ENCODE data around the gene SLC35B1. TPM values are rescaled to one million over a fixed set of nuclear protein-coding genes. Genes with fewer than 3 reads are reported as not detected.

The SLC35B1 gene
- total RNA-seq, 1 experiment from 2014 or later: 104 TPM

GRCh38 chr17:49752508-49752907 lies 44.7 kb upstream of the SLC35B1 start:
- POLR2A ChIA-PET (ENCODE audit: low non-redundant PET): interaction anchor here (0.7 kb wide), 1 partner anchor 37 kb away, joined by 4 read pairs; no protein-coding TSS in a partner anchor
- H3K27me3 ChIP-seq (replicated peaks; ENCODE audit: insufficient read depth, low read depth, low read length, poor library complexity): no peaks in the 10 kb centered on the region
- DNase-seq (ENCODE audit: low spot score): no peak
- CTCF ChIA-PET: no interaction called here
- BruUV-seq (replicated peaks): no TSS peak
- H3K4me3 ChIP-seq (ENCODE audit: low read depth, low read length, poor library complexity, severe bottlenecking): no peak overlapping the region
- no peaks in the 10 kb centered on the region for H3K4me1 ChIP-seq (ENCODE audit: insufficient read depth, low read length, poor library complexity, severe bottlenecking)
- no peaks in the 10 kb centered on the region for H3K36me3 ChIP-seq (ENCODE audit: insufficient read depth, low read length, poor library complexity, severe bottlenecking)
- intact Hi-C loops (cut with micrococcal nuclease; ENCODE audit: unreplicated experiment): no loop called here
- H3K9me3 ChIP-seq (ENCODE audit: low read depth, low read length, poor library complexity, severe bottlenecking): no peaks in the 10 kb centered on the region
- TF ChIP-seq, protein P1, sequence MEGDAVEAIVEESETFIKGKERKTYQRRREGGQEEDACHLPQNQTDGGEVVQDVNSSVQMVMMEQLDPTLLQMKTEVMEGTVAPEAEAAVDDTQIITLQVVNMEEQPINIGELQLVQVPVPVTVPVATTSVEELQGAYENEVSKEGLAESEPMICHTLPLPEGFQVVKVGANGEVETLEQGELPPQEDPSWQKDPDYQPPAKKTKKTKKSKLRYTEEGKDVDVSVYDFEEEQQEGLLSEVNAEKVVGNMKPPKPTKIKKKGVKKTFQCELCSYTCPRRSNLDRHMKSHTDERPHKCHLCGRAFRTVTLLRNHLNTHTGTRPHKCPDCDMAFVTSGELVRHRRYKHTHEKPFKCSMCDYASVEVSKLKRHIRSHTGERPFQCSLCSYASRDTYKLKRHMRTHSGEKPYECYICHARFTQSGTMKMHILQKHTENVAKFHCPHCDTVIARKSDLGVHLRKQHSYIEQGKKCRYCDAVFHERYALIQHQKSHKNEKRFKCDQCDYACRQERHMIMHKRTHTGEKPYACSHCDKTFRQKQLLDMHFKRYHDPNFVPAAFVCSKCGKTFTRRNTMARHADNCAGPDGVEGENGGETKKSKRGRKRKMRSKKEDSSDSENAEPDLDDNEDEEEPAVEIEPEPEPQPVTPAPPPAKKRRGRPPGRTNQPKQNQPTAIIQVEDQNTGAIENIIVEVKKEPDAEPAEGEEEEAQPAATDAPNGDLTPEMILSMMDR (conservative IDR thresholded peaks at IDR 0.05; ENCODE audit: low read depth, low read length): no peak
- no peak for TF ChIP-seq EZH2 (IDR thresholded peaks at IDR 0.05; ENCODE audit: borderline replicate concordance, low read depth, low read length, poor library complexity, severe bottlenecking)
- no peak overlapping the region for H3K27ac ChIP-seq (ENCODE audit: low read depth, low read length, poor library complexity, severe bottlenecking)

DNA sequence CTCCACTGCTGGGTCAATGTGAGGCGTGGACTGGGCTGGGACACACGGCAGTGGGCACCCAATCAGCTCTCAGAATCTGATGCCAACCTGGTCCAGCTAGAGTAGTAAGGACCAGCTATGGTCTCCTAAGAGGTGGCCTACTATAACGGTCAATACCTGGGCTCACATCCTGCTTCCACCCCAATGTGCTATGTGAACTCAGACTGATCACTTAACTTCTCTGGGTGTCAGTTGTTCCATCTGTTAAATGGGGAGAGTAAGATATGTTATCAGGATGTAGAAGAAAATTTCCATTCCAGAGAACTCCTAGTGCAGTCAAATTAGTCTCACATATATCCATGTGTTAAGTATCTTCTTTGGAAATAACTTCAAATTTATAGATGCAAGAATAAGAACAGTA lies 42.0 kb upstream of the SLC35B1 start:
- no peaks in the 10 kb centered on the region for H3K4me1 ChIP-seq (ENCODE audit: insufficient read depth, low read length, poor library complexity, severe bottlenecking)
- H3K4me3 ChIP-seq (ENCODE audit: low read depth, low read length, poor library complexity, severe bottlenecking): no peak overlapping the region
- H3K9me3 ChIP-seq (ENCODE audit: low read depth, low read length, poor library complexity, severe bottlenecking): no peaks in the 10 kb centered on the region
- ChIA-PET POLR2A (ENCODE audit: low non-redundant PET) (no interaction called here), CTCF (no interaction called here)
- BruUV-seq (replicated peaks): no TSS peak
- H3K36me3 ChIP-seq (ENCODE audit: insufficient read depth, low read length, poor library complexity, severe bottlenecking): no peaks in the 10 kb centered on the region
- DNase-seq (ENCODE audit: low spot score): no peak
- no peak for TF ChIP-seq EZH2 (IDR thresholded peaks at IDR 0.05; ENCODE audit: borderline replicate concordance, low read depth, low read length, poor library complexity, severe bottlenecking)
- TF ChIP-seq, protein P1 (conservative IDR thresholded peaks at IDR 0.05; ENCODE audit: low read depth, low read length): no peak
- no peak overlapping the region for H3K27ac ChIP-seq (ENCODE audit: low read depth, low read length, poor library complexity, severe bottlenecking)
- intact Hi-C loops (cut with micrococcal nuclease; ENCODE audit: unreplicated experiment): no loop called here
- no peaks in the 10 kb centered on the region for H3K27me3 ChIP-seq (replicated peaks; ENCODE audit: insufficient read depth, low read depth, low read length, poor library complexity)

GRCh38 chr17:49748791-49749190 lies 41.0 kb upstream of the SLC35B1 start:
- ChIA-PET CTCF (no interaction called here), POLR2A (ENCODE audit: low non-redundant PET) (no interaction called here)
- Histone ChIP-seq H3K4me3 (ENCODE audit: low read depth, low read length, poor library complexity, severe bottlenecking) (no peak overlapping the region), H3K4me1 (ENCODE audit: insufficient read depth, low read length, poor library complexity, severe bottlenecking) (no peaks in the 10 kb centered on the region), H3K9me3 (ENCODE audit: low read depth, low read length, poor library complexity, severe bottlenecking) (no peaks in the 10 kb centered on the region), H3K27ac (ENCODE audit: low read depth, low read length, poor library complexity, severe bottlenecking) (no peak overlapping the region), H3K27me3 (replicated peaks; ENCODE audit: insufficient read depth, low read depth, low read length, poor library complexity) (no peaks in the 10 kb centered on the region), H3K36me3 (ENCODE audit: insufficient read depth, low read length, poor library complexity, severe bottlenecking) (no peaks in the 10 kb centered on the region)
- DNase-seq (ENCODE audit: low spot score): no peak
- BruUV-seq (replicated peaks): no TSS peak
- TF ChIP-seq, protein P1 (conservative IDR thresholded peaks at IDR 0.05; ENCODE audit: low read depth, low read length): no peak
- TF ChIP-seq EZH2 (IDR thresholded peaks at IDR 0.05; ENCODE audit: borderline replicate concordance, low read depth, low read length, poor library complexity, severe bottlenecking): no peak
- intact Hi-C loops (cut with micrococcal nuclease; ENCODE audit: unreplicated experiment): no loop called here
